Measurements from ENCODE around the gene ULK4. TPM values are rescaled to one million over a fixed set of nuclear protein-coding genes. Genes with fewer than 3 reads are reported as not detected.

The ULK4 gene
- polyA plus RNA-seq, 1 donor from 2014 or later: 7.2 TPM

- Histone ChIP-seq H3K27me3 (ENCODE audit: insufficient read depth, low read depth, low read length) (no peaks in the 10 kb centered on the region), H3K9me3 (ENCODE audit: low read length) (no peaks in the 10 kb centered on the region), H3K27ac (ENCODE audit: low read length) (no peak overlapping the region), H3K9me2 (ENCODE audit: insufficient read depth, low read length) (no peaks in the 10 kb centered on the region), H3K4me3 (ENCODE audit: low read length) (no peak overlapping the region), H3K36me3 (ENCODE audit: insufficient read depth, low read length) (no peaks in the 10 kb centered on the region), H3K79me2 (replicated peaks; ENCODE audit: insufficient read depth, low read length) (no peaks in the 10 kb centered on the region), H3K9ac (ENCODE audit: low read length) (no peak overlapping the region), H2AFZ (ENCODE audit: low read depth, low read length) (no peak overlapping the region), H3K4me2 (ENCODE audit: low read length) (no peak overlapping the region), H4K20me1 (ENCODE audit: insufficient read depth) (no peaks in the 10 kb centered on the region), H3F3A (ENCODE audit: insufficient read depth, low read length, poor library complexity, severe bottlenecking) (no peaks in the 10 kb centered on the region)
- TF ChIP-seq TAF1 (IDR thresholded peaks at IDR 0.05; ENCODE audit: low read depth): no peak
- TF ChIP-seq EZH2 (IDR thresholded peaks at IDR 0.05; ENCODE audit: borderline replicate concordance, insufficient read depth, low read length, poor library complexity, severe bottlenecking): no peak
- no peak for TF ChIP-seq MXI1 (conservative IDR thresholded peaks at IDR 0.05; ENCODE audit: poor library complexity, severe bottlenecking)
Observed at GRCh38 chr3:41364736-41365135, 597.2 kb downstream of the ULK4 start.

- H3F3A ChIP-seq (ENCODE audit: insufficient read depth, low read length, poor library complexity, severe bottlenecking): no peaks in the 10 kb centered on the region
- H3K4me3 ChIP-seq (ENCODE audit: low read length): no peak overlapping the region
- H3K27ac ChIP-seq (ENCODE audit: low read length): no peak overlapping the region
- TF ChIP-seq TAF1 (IDR thresholded peaks at IDR 0.05; ENCODE audit: low read depth): no peak
- TF ChIP-seq RAD21 (conservative IDR thresholded peaks at IDR 0.05): no peak
- TF ChIP-seq EZH2 (IDR thresholded peaks at IDR 0.05; ENCODE audit: borderline replicate concordance, insufficient read depth, low read length, poor library complexity, severe bottlenecking): no peak
- H3K36me3 ChIP-seq (ENCODE audit: insufficient read depth, low read length): no peaks in the 10 kb centered on the region
- no peaks in the 10 kb centered on the region for H3K9me3 ChIP-seq (ENCODE audit: low read length)
- no peak overlapping the region for H2AFZ ChIP-seq (ENCODE audit: low read depth, low read length)
- H3K9me2 ChIP-seq (ENCODE audit: insufficient read depth, low read length): no peaks in the 10 kb centered on the region
- no peak overlapping the region for H3K9ac ChIP-seq (ENCODE audit: low read length)
- H4K20me1 ChIP-seq (ENCODE audit: insufficient read depth): no peaks in the 10 kb centered on the region
- H3K27me3 ChIP-seq (ENCODE audit: insufficient read depth, low read depth, low read length): no peaks in the 10 kb centered on the region
- H3K79me2 ChIP-seq (replicated peaks; ENCODE audit: insufficient read depth, low read length): no peaks in the 10 kb centered on the region
- H3K4me2 ChIP-seq (ENCODE audit: low read length): no peak overlapping the region
Observed at GRCh38 chr3:41363830-41364523, 597.9 kb downstream of the ULK4 start.

- no peak overlapping the region for H3K4me2 ChIP-seq (ENCODE audit: low read length)
- TF ChIP-seq REST (IDR thresholded peaks at IDR 0.05; ENCODE audit: borderline replicate concordance) (no peak), EP300 (conservative IDR thresholded peaks at IDR 0.05; ENCODE audit: poor library complexity, severe bottlenecking) (no peak), CTCF (IDR thresholded peaks at IDR 0.05; ENCODE audit: poor library complexity, severe bottlenecking) (no peak), EZH2 (IDR thresholded peaks at IDR 0.05; ENCODE audit: borderline replicate concordance, insufficient read depth, low read length, poor library complexity, severe bottlenecking) (no peak), RAD21 (conservative IDR thresholded peaks at IDR 0.05) (no peak), POLR2AphosphoS5 (IDR thresholded peaks at IDR 0.05) (no peak), TAF1 (IDR thresholded peaks at IDR 0.05; ENCODE audit: low read depth) (no peak), SMC3 (conservative IDR thresholded peaks at IDR 0.05; ENCODE audit: poor library complexity) (no peak), MXI1 (conservative IDR thresholded peaks at IDR 0.05; ENCODE audit: poor library complexity, severe bottlenecking) (no peak)
- H3K27ac ChIP-seq (ENCODE audit: low read length): no peak overlapping the region
Observed at GRCh38 chr3:41362638-41363559, 599.0 kb downstream of the ULK4 start.

More at GRCh38 chr3:41362638-41363559, 599.0 kb downstream of the ULK4 start:
- Histone ChIP-seq H3K4me3 (ENCODE audit: low read length) (no peak overlapping the region), H2AFZ (ENCODE audit: low read depth, low read length) (no peak overlapping the region), H3K9me3 (ENCODE audit: low read length) (no peaks in the 10 kb centered on the region), H3K79me2 (replicated peaks; ENCODE audit: insufficient read depth, low read length) (no peaks in the 10 kb centered on the region), H3K36me3 (ENCODE audit: insufficient read depth, low read length) (no peaks in the 10 kb centered on the region), H3K9me2 (ENCODE audit: insufficient read depth, low read length) (no peaks in the 10 kb centered on the region), H3F3A (ENCODE audit: insufficient read depth, low read length, poor library complexity, severe bottlenecking) (no peaks in the 10 kb centered on the region), H3K9ac (ENCODE audit: low read length) (no peak overlapping the region), H3K27me3 (ENCODE audit: insufficient read depth, low read depth, low read length) (no peaks in the 10 kb centered on the region), H4K20me1 (ENCODE audit: insufficient read depth) (no peaks in the 10 kb centered on the region)

All from neural cell (in vitro differentiated cells).